PC-3 (cell line): Measurements from ENCODE around the gene PEA15. TPM values are rescaled to one million over a fixed set of nuclear protein-coding genes. Genes with fewer than 3 reads are reported as not detected.

Experiments
- ATAC-seq: fragments of 200-7000 bp; cut with Tn5 transposase; 2 replicates; pipeline ENCODE4 v1.9.1; 2020; ENCODE audit warnings: mild to moderate bottlenecking, moderate library complexity
- BruUV-seq: library from RNA; stranded (reverse); fragments of 400-500 nt; replicated peaks from 2 replicates; lab custom pipeline; 2021; lab: Mats Ljungman, UMichigan
- CTCF ChIA-PET: fragments of 300-600 bp; sonication (Branson Sonifier 250); formaldehyde crosslinking; loops from one replicate; lab custom pipeline; 2022; ENCODE audit warnings: antibody characterized with exemption; lab: Charles Lee
- POLR2A ChIA-PET: fragments of 300-600 bp; sonication (Branson Sonifier 250); formaldehyde crosslinking; loops from one replicate; lab custom pipeline; 2022; ENCODE audit warnings: antibody characterized with exemption; ENCODE audit not compliant: unreplicated experiment; lab: Charles Lee
- DNase-seq: peaks from one replicate; pipeline ENCODE4 v3.0.0-alpha.2; 2015
- H2AFZ ChIP-seq: fragments of 300-600 bp; sonication (generic); 2 replicates; pipeline ENCODE4 v1.6.0; 2016; ENCODE audit warnings: antibody characterized with exemption, low read length
- H3F3A ChIP-seq: fragments of 300-600 bp; sonication (generic); one replicate; pipeline ENCODE4 v1.6.0; 2017; ENCODE audit warnings: antibody characterized with exemption, low read length, control low read depth, mild to moderate bottlenecking; ENCODE audit not compliant: unreplicated experiment
- H3K27ac ChIP-seq: fragments of 300-600 bp; sonication (generic); 2 replicates; pipeline ENCODE4 v1.5.1; 2016; ENCODE audit warnings: mild to moderate bottlenecking, low read length
- H3K27me3 ChIP-seq: fragments of 300-600 bp; sonication (generic); 2 replicates; pipeline ENCODE4 v1.6.1; 2016; ENCODE audit warnings: low read length, mixed read lengths
- H3K36me3 ChIP-seq: fragments of 300-600 bp; sonication (generic); 2 replicates; pipeline ENCODE4 v1.6.1; 2016; ENCODE audit warnings: low read depth, mixed run types, low read length, mixed read lengths
- H3K4me1 ChIP-seq: fragments of 300-600 bp; sonication (generic); 2 replicates; pipeline ENCODE4 v1.5.1; 2016; ENCODE audit warnings: low read length; ENCODE audit not compliant: insufficient read depth
- H3K4me2 ChIP-seq: fragments of 300-600 bp; sonication (generic); 2 replicates; pipeline ENCODE4 v1.6.0; 2016; ENCODE audit warnings: low read length
- H3K4me3 ChIP-seq: fragments of 300-600 bp; sonication (generic); 2 replicates; pipeline ENCODE4 v1.5.1; 2016; ENCODE audit warnings: mild to moderate bottlenecking, low read length, mixed read lengths
- H3K79me2 ChIP-seq: fragments of 300-600 bp; sonication (generic); 2 replicates; pipeline ENCODE4 v1.6.1; 2017; ENCODE audit warnings: low read length, mixed read lengths
- H3K9ac ChIP-seq: fragments of 300-600 bp; sonication (generic); 2 replicates; pipeline ENCODE4 v1.6.0; 2016; ENCODE audit warnings: mild to moderate bottlenecking, low read length
- H3K9me2 ChIP-seq: fragments of 300-600 bp; sonication (generic); replicated peaks from 2 replicates; pipeline ENCODE4 v1.6.1; 2016; ENCODE audit warnings: mixed run types, low read length, mixed read lengths
- H3K9me3 ChIP-seq: fragments of 300-600 bp; sonication (generic); 2 replicates; pipeline ENCODE4 v1.6.1; 2016; ENCODE audit warnings: low read length, mixed read lengths
- H4K20me1 ChIP-seq: fragments of 300-600 bp; sonication (generic); 2 replicates; pipeline ENCODE4 v1.6.1; 2016; ENCODE audit warnings: low read length, mixed read lengths
- EZH2 ChIP-seq: fragments of 300-600 bp; sonication (generic); IDR thresholded peaks from one replicate; pipeline ENCODE4 v1.6.1; 2017; ENCODE audit warnings: antibody characterized with exemption, mild to moderate bottlenecking, low read length; ENCODE audit not compliant: unreplicated experiment
- EZH2phosphoT487 ChIP-seq: fragments of 300-600 bp; sonication (generic); IDR thresholded peaks from 2 replicates; pipeline ENCODE4 v1.6.1; 2018; ENCODE audit warnings: mild to moderate bottlenecking, antibody characterized with exemption, low read length, borderline replicate concordance
- intact Hi-C: fragments of 100-400 bp; cut with micrococcal nuclease; formaldehyde crosslinking; loops from 2 replicates; pipeline ENCODE4 v1.9.0; 2023
- total RNA-seq: library from RNA; depleted of rRNA; stranded (reverse); fragments of >200 nt; gene quantifications from 2 replicates; pipeline ENCODE4 v1.2.3, GENCODE V29; 2014
- TF ChIP-seq, protein P1 (sequence below): fragments of 300-600 bp; sonication (generic); conservative IDR thresholded peaks from 2 replicates; pipeline ENCODE4 v1.5.1; 2017; ENCODE audit warnings: antibody characterized with exemption, low read depth, mild to moderate bottlenecking, low read length

PEA15 gene
- total RNA-seq, 1 experiment from 2014 or later = 90.3 TPM

GRCh38 chr1:160236806-160237205, 31.6 kb downstream of the PEA15 start:
- Histone ChIP-seq H3K9me2 (no peaks in the 10 kb centered on the region), H3K4me1 (no peaks in the 10 kb centered on the region), H3K27me3 (no peaks in the 10 kb centered on the region), H3K79me2 (peaks cover 7% of the 10 kb centered on the region; the same call in 1 of the 2 replicates), H2AFZ (no peak overlapping the region), H3K4me2 (no peak overlapping the region), H3K4me3 (no peak overlapping the region), H4K20me1 (no peaks in the 10 kb centered on the region), H3K9me3 (no peaks in the 10 kb centered on the region), H3K36me3 (peaks cover 60% of the 10 kb centered on the region), H3K27ac (no peak overlapping the region), H3F3A (no peaks in the 10 kb centered on the region), H3K9ac (no peak overlapping the region)
- intact Hi-C loops = no loop called here
- no TSS peak for BruUV-seq
- ATAC-seq (no peak), DNase-seq (no peak)
- ChIA-PET POLR2A (no interaction called here), CTCF (no interaction called here)
- TF ChIP-seq, protein P1, sequence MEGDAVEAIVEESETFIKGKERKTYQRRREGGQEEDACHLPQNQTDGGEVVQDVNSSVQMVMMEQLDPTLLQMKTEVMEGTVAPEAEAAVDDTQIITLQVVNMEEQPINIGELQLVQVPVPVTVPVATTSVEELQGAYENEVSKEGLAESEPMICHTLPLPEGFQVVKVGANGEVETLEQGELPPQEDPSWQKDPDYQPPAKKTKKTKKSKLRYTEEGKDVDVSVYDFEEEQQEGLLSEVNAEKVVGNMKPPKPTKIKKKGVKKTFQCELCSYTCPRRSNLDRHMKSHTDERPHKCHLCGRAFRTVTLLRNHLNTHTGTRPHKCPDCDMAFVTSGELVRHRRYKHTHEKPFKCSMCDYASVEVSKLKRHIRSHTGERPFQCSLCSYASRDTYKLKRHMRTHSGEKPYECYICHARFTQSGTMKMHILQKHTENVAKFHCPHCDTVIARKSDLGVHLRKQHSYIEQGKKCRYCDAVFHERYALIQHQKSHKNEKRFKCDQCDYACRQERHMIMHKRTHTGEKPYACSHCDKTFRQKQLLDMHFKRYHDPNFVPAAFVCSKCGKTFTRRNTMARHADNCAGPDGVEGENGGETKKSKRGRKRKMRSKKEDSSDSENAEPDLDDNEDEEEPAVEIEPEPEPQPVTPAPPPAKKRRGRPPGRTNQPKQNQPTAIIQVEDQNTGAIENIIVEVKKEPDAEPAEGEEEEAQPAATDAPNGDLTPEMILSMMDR = no peak
- TF ChIP-seq EZH2 (no peak), EZH2phosphoT487 (no peak)

- H3F3A ChIP-seq = no peaks in the 10 kb centered on the region
- POLR2A ChIA-PET = no interaction called here
- H2AFZ ChIP-seq = no peak overlapping the region
- peaks cover 12% of the 10 kb centered on the region for H3K79me2 ChIP-seq
- no peak for ATAC-seq
- no TSS peak for BruUV-seq
- H3K4me1 ChIP-seq = no peaks in the 10 kb centered on the region
- no peaks in the 10 kb centered on the region for H3K9me3 ChIP-seq
- TF ChIP-seq EZH2 = no peak
- TF ChIP-seq, protein P1 = no peak
- no peak for TF ChIP-seq EZH2phosphoT487
- no peaks in the 10 kb centered on the region for H3K27me3 ChIP-seq
- no peaks in the 10 kb centered on the region for H3K9me2 ChIP-seq
- CTCF ChIA-PET = no interaction called here
- intact Hi-C loops = no loop called here
- H3K4me2 ChIP-seq = no peak overlapping the region
- no peak overlapping the region for H3K9ac ChIP-seq
- H3K4me3 ChIP-seq = no peak overlapping the region
- DNase-seq = no peak
- no peak overlapping the region for H3K27ac ChIP-seq
- no peaks in the 10 kb centered on the region for H4K20me1 ChIP-seq
- H3K36me3 ChIP-seq = peaks cover 59% of the 10 kb centered on the region
Measured at GRCh38 chr1:160237558-160237957, 32.4 kb downstream of the PEA15 start.

DNA sequence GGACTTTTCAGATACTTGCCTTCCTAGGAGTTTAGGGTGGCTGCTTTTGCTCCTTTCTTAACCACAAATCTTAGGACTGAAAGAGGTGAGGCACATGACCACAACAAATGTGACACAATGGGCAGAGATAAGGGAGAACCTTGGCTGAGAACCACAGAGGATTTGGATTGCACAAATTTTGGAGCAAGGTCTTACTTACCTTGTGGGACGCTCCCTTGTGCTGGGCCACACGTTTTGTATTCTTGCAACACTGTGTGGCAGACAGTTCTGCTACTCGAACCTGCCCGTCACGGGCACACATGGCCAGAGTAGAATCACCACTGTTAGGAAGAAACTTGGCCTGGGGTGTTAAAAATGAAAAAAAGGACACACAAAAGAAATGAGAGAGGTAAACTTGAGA, 33.2 kb downstream of the PEA15 start:
- Histone ChIP-seq H3F3A (no peaks in the 10 kb centered on the region), H3K4me1 (no peaks in the 10 kb centered on the region), H3K9ac (no peak overlapping the region), H3K4me3 (no peak overlapping the region), H3K9me2 (no peaks in the 10 kb centered on the region), H3K9me3 (no peaks in the 10 kb centered on the region), H3K79me2 (peaks cover 12% of the 10 kb centered on the region), H4K20me1 (0 out of 2 replicates have a peak, but pooled peaks cover under 1% of the 10 kb centered on the region), H2AFZ (no peak overlapping the region), H3K4me2 (no peak overlapping the region), H3K27me3 (no peaks in the 10 kb centered on the region), H3K36me3 (peaks cover 55% of the 10 kb centered on the region), H3K27ac (no peak overlapping the region)
- ATAC-seq = no peak
- CTCF ChIA-PET = interaction anchor here (1.4 kb wide), 1 partner anchor 14 kb away, joined by 3 read pairs; no protein-coding TSS in a partner anchor
- POLR2A ChIA-PET = no interaction called here
- no peak for DNase-seq
- TF ChIP-seq, protein P1 = no peak
- TF ChIP-seq EZH2phosphoT487 (no peak), EZH2 (no peak)
- no TSS peak for BruUV-seq
- intact Hi-C loops = no loop called here
